H1 (cell line): ENCODE measurements around the gene ZNF575.

ENCODE experiments used
- CREB1 ChIP-seq: IDR thresholded peaks from 2 replicates; pipeline ENCODE4 v1.6.1; 2012; ENCODE audit warnings: inconsistent platforms
- CTCF ChIP-seq, 3 experiments: IDR thresholded peaks; 1 replicate in 2 of 3; 2 replicates in 1 of 3; pipeline versions ENCODE4 v1.5.1 to v1.6.1; 2011; ENCODE audit warnings: low read length in 3 of 3, mild to moderate bottlenecking in 3 of 3, inconsistent platforms in 2 of 3, low read depth in 1 of 3, moderate library complexity in 1 of 3; ENCODE audit not compliant: insufficient read depth in 1 of 3; ENCODE audit errors: control extremely low read depth in 1 of 3
- KDM1A ChIP-seq: fragments of 200-600, 300-600 bp; sonication (generic); IDR thresholded peaks from 2 replicates; pipeline ENCODE4 v1.7.1; 2016; ENCODE audit warnings: mild to moderate bottlenecking, low read length, borderline replicate concordance
- KDM5A ChIP-seq: fragments of 200-600 bp; IDR thresholded peaks from 2 replicates; pipeline ENCODE4 v1.7.1; 2012; ENCODE audit warnings: mild to moderate bottlenecking, low read length, inconsistent platforms, mixed read lengths
- POLR2A ChIP-seq, 2 experiments: IDR thresholded peaks; 1 replicate in 1 of 2; 2 replicates in 1 of 2; pipeline ENCODE4 v1.6.1; 2011; ENCODE audit warnings: low read depth in 2 of 2, low read length in 2 of 2, mild to moderate bottlenecking in 2 of 2; ENCODE audit errors: control extremely low read depth in 1 of 2
- RFX5 ChIP-seq: IDR thresholded peaks from 2 replicates; pipeline ENCODE4 v1.6.1; 2011; ENCODE audit warnings: low read depth, low read length, improper control_type of control experiment, borderline replicate concordance

GRCh38 chr19:43582495-43582894 lies 49.5 kb downstream of the ZNF575 start:
- no peak for TF ChIP-seq KDM1A
- TF ChIP-seq KDM5A = no peak
- TF ChIP-seq POLR2A (IDR thresholded peaks at IDR 0.05; ENCODE audit: control extremely low read depth in 1 of 2, low read depth in 2 of 2, low read length in 2 of 2) = no peak
- TF ChIP-seq CTCF (IDR thresholded peaks at IDR 0.05; ENCODE audit: control extremely low read depth in 1 of 3, insufficient read depth in 1 of 3, low read depth in 1 of 3, low read length in 3 of 3) = no peak
- TF ChIP-seq CREB1 = no peak
- no peak for TF ChIP-seq RFX5
